WERI-Rb-1 (cell line): ENCODE data around the gene RGS6.

Source experiments
- DNase-seq: peaks from one replicate; pipeline ENCODE4 v3.0.0-alpha.2; 2020
- H3K27ac ChIP-seq: fragments of 250-450 bp; sonication (Bioruptor Pico); 2 replicates; pipeline ENCODE4 v1.5.1; 2020; ENCODE audit warnings: mild to moderate bottlenecking, moderate library complexity
- H3K27me3 ChIP-seq: fragments of 250-450 bp; sonication (Bioruptor Pico); 2 replicates; pipeline ENCODE4 v1.5.1; 2021; ENCODE audit warnings: mild to moderate bottlenecking, low read depth, moderate library complexity; ENCODE audit not compliant: insufficient read depth, severe bottlenecking
- H3K36me3 ChIP-seq: fragments of 250-450 bp; sonication (Bioruptor Pico); 2 replicates; pipeline ENCODE4 v1.5.1; 2020; ENCODE audit warnings: mild to moderate bottlenecking, moderate library complexity
- H3K4me3 ChIP-seq: 2 replicates; pipeline ENCODE4 v1.5.1; 2011; ENCODE audit warnings: low read depth, mild to moderate bottlenecking, control low read depth, low read length
- H3K9me3 ChIP-seq: fragments of 250-450 bp; sonication (Bioruptor Pico); 2 replicates; pipeline ENCODE4 v1.5.1; 2021; ENCODE audit warnings: mild to moderate bottlenecking, moderate library complexity; ENCODE audit not compliant: severe bottlenecking
- CTCF ChIP-seq: IDR thresholded peaks from 2 replicates; pipeline ENCODE4 v1.5.1; 2011; ENCODE audit warnings: low read depth, mild to moderate bottlenecking, control low read depth, inconsistent platforms, low read length

The RGS6 gene

GRCh38 chr14:72603639-72604038, 671.4 kb downstream of the RGS6 start:
- Histone ChIP-seq H3K27ac (no peak overlapping the region), H3K9me3 (peaks cover 5% of the 10 kb centered on the region), H3K27me3 (no peaks in the 10 kb centered on the region), H3K36me3 (no peaks in the 10 kb centered on the region), H3K4me3 (no peak overlapping the region)
- TF ChIP-seq CTCF, result no peak
- DNase-seq, result no peak

- Histone ChIP-seq H3K27me3 (no peaks in the 10 kb centered on the region), H3K9me3 (peaks cover 5% of the 10 kb centered on the region), H3K36me3 (no peaks in the 10 kb centered on the region), H3K27ac (no peak overlapping the region), H3K4me3 (no peak overlapping the region)
- DNase-seq, result no peak
- TF ChIP-seq CTCF, result no peak
These were observed 671.9 kb downstream of the RGS6 start for GRCh38 chr14:72604133-72604532.

GRCh38 chr14:72605096-72605920, 673.1 kb downstream of the RGS6 start:
- no peak overlapping the region for H3K4me3 ChIP-seq
- no peak overlapping the region for H3K27ac ChIP-seq
- no peak for TF ChIP-seq CTCF
- H3K27me3 ChIP-seq, result no peaks in the 10 kb centered on the region
- DNase-seq, result no peak
- H3K36me3 ChIP-seq, result no peaks in the 10 kb centered on the region
- peaks cover 5% of the 10 kb centered on the region for H3K9me3 ChIP-seq

GRCh38 chr14:72605921-72606220, 673.6 kb downstream of the RGS6 start:
- H3K36me3 ChIP-seq, result no peaks in the 10 kb centered on the region
- H3K27me3 ChIP-seq, result no peaks in the 10 kb centered on the region
- no peak overlapping the region for H3K4me3 ChIP-seq
- H3K27ac ChIP-seq, result no peak overlapping the region
- no peak for DNase-seq
- H3K9me3 ChIP-seq, result peaks cover 5% of the 10 kb centered on the region
- no peak for TF ChIP-seq CTCF

DNA sequence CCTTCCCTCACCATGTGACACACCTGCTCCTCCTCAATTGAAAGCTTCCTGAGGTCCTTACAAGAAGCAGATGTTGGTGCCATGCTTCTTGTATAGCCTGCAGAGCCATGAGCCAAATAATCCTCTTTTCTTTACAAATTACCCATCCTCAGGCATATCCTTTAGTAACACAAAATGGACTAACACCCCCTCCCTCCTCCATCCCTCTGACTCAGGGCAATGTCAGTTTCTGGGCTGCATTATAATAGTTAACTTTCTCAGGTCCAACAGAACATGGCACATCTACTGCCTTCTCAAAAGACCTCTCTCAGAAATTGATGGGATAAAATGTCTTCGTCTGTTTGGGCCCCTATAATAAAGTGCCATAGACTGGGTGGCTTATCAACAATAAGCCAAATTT, 674.6 kb downstream of the RGS6 start:
- Histone ChIP-seq H3K4me3 (no peak overlapping the region), H3K9me3 (peaks cover 5% of the 10 kb centered on the region), H3K27me3 (no peaks in the 10 kb centered on the region), H3K27ac (no peak overlapping the region; the same call in 1 of the 2 replicates), H3K36me3 (no peaks in the 10 kb centered on the region)
- no peak for TF ChIP-seq CTCF
- no peak for DNase-seq
